H9 (cell line): ENCODE measurements around the gene CDK5. TPM values are rescaled to one million over a fixed set of nuclear protein-coding genes. Genes with fewer than 3 reads are reported as not detected.

ENCODE experiments used
- DNase-seq: peaks from one replicate; pipeline ENCODE4 v3.0.0-alpha.2; 2017
- H2AFZ ChIP-seq: one replicate; pipeline ENCODE4 v1.6.1; 2013; ENCODE audit warnings: mild to moderate bottlenecking, low read length, control low read depth, moderate library complexity
- H2AK5ac ChIP-seq: 2 replicates; pipeline ENCODE4 v1.6.1; 2013; ENCODE audit warnings: low read length, control low read depth, mixed read lengths; ENCODE audit not compliant: insufficient read length
- H2BK120ac ChIP-seq: one replicate; pipeline ENCODE4 v1.6.1; 2013; ENCODE audit warnings: low read depth, mild to moderate bottlenecking, low read length, control low read depth, inconsistent platforms; ENCODE audit not compliant: poor library complexity, severe bottlenecking
- H2BK12ac ChIP-seq: 2 replicates; pipeline ENCODE4 v1.6.1; 2013; ENCODE audit warnings: low read length, control low read depth, mixed read lengths, low read depth; ENCODE audit not compliant: insufficient read length
- H2BK15ac ChIP-seq: 2 replicates; pipeline ENCODE4 v1.6.1; 2013; ENCODE audit warnings: low read depth, low read length, control low read depth
- H2BK20ac ChIP-seq: one replicate; pipeline ENCODE4 v1.6.1; 2013; ENCODE audit warnings: low read depth, mild to moderate bottlenecking, low read length, control low read depth, inconsistent platforms; ENCODE audit not compliant: poor library complexity, severe bottlenecking
- H2BK5ac ChIP-seq: 2 replicates; pipeline ENCODE4 v1.6.1; 2013; ENCODE audit warnings: low read length, control low read depth, mixed read lengths; ENCODE audit not compliant: insufficient read length
- H3K14ac ChIP-seq: 2 replicates; pipeline ENCODE4 v1.6.1; 2013; ENCODE audit warnings: low read length, control low read depth; ENCODE audit not compliant: insufficient read depth
- H3K18ac ChIP-seq: 2 replicates; pipeline ENCODE4 v1.6.1; 2013; ENCODE audit warnings: low read depth, mild to moderate bottlenecking, mixed read lengths, low read length, control low read depth; ENCODE audit not compliant: insufficient read length
- H3K23ac ChIP-seq: 2 replicates; pipeline ENCODE4 v1.6.1; 2013; ENCODE audit warnings: low read length, control low read depth, mixed read lengths, low read depth; ENCODE audit not compliant: insufficient read length
- H3K23me2 ChIP-seq: 2 replicates; pipeline ENCODE4 v1.6.1; 2013; ENCODE audit warnings: low read depth, mild to moderate bottlenecking, mixed read lengths, low read length, control low read depth; ENCODE audit not compliant: insufficient read length, poor library complexity, severe bottlenecking
- H3K27ac ChIP-seq: 2 replicates; pipeline ENCODE4 v1.5.1; 2013; ENCODE audit warnings: low read length, control low read depth, mixed read lengths, low read depth; ENCODE audit not compliant: insufficient read length
- H3K27me3 ChIP-seq: 2 replicates; pipeline ENCODE4 v1.6.1; 2013; ENCODE audit warnings: low read length, control low read depth, inconsistent platforms; ENCODE audit not compliant: insufficient read depth
- H3K4ac ChIP-seq: 2 replicates; pipeline ENCODE4 v1.6.1; 2013; ENCODE audit warnings: low read depth, mild to moderate bottlenecking, control low read depth, inconsistent platforms, low read length, moderate library complexity
- H3K4me1 ChIP-seq: 2 replicates; pipeline ENCODE4 v1.6.1; 2013; ENCODE audit warnings: low read length, control low read depth, inconsistent platforms; ENCODE audit not compliant: insufficient read depth
- H3K4me2 ChIP-seq: 2 replicates; pipeline ENCODE4 v1.6.1; 2013; ENCODE audit warnings: low read length, control low read depth, mixed read lengths; ENCODE audit not compliant: insufficient read length, insufficient read depth
- H3K56ac ChIP-seq: 2 replicates; pipeline ENCODE4 v1.6.1; 2013; ENCODE audit warnings: low read depth, mild to moderate bottlenecking, mixed read lengths, low read length, control low read depth; ENCODE audit not compliant: insufficient read length
- H3K79me1 ChIP-seq: 2 replicates; pipeline ENCODE4 v1.6.1; 2013; ENCODE audit warnings: low read depth, mild to moderate bottlenecking, moderate library complexity, low read length, control low read depth, inconsistent platforms; ENCODE audit not compliant: insufficient read depth, poor library complexity, severe bottlenecking
- H3K79me2 ChIP-seq: 2 replicates; pipeline ENCODE4 v1.6.1; 2013; ENCODE audit warnings: low read length, control low read depth, inconsistent platforms; ENCODE audit not compliant: insufficient read depth
- H3K9ac ChIP-seq: 2 replicates; pipeline ENCODE4 v1.6.1; 2013; ENCODE audit warnings: low read length, control low read depth, mixed read lengths; ENCODE audit not compliant: insufficient read length; ENCODE audit errors: extremely low read depth
- H3K9me3 ChIP-seq: one replicate; pipeline ENCODE4 v1.6.1; 2013; ENCODE audit warnings: low read depth, low read length, inconsistent platforms; ENCODE audit not compliant: control insufficient read depth
- H3T11ph ChIP-seq: one replicate; pipeline ENCODE4 v1.6.1; 2013; ENCODE audit warnings: mild to moderate bottlenecking, low read length, control low read depth, inconsistent platforms
- H4K20me1 ChIP-seq: one replicate; pipeline ENCODE4 v1.6.1; 2013; ENCODE audit not compliant: control insufficient read depth, insufficient read length, insufficient read depth
- H4K5ac ChIP-seq: 2 replicates; pipeline ENCODE4 v1.6.1; 2013; ENCODE audit warnings: low read depth, mild to moderate bottlenecking, mixed read lengths, low read length, control low read depth; ENCODE audit not compliant: insufficient read length
- H4K8ac ChIP-seq: replicated peaks from 2 replicates; pipeline ENCODE4 v1.6.1; 2013; ENCODE audit warnings: low read length, control low read depth, mixed read lengths, low read depth; ENCODE audit not compliant: insufficient read length
- H4K91ac ChIP-seq: 2 replicates; pipeline ENCODE4 v1.6.1; 2013; ENCODE audit warnings: low read depth, mild to moderate bottlenecking, moderate library complexity, mixed read lengths, low read length, control low read depth; ENCODE audit not compliant: insufficient read length
- H3K27ac Mint-ChIP-seq, 3 experiments: 2 replicates in 2 of 3; 3 replicates in 1 of 3; pipeline ENCODE4 v1.8.0; 2020 to 2021; ENCODE audit warnings: mixed read lengths in 3 of 3, mild to moderate bottlenecking in 1 of 3, moderate library complexity in 1 of 3
- H3K27me3 Mint-ChIP-seq: 2 replicates; pipeline ENCODE4 v1.8.0; 2021; ENCODE audit warnings: low read depth, mild to moderate bottlenecking, moderate library complexity, mixed read lengths
- H3K36me3 Mint-ChIP-seq, 3 experiments: 2 replicates in 2 of 3; 3 replicates in 1 of 3; pipeline ENCODE4 v1.8.0; 2020 to 2021; ENCODE audit warnings: low read depth in 3 of 3, mixed read lengths in 3 of 3; ENCODE audit not compliant: insufficient read depth in 1 of 3
- H3K4me1 Mint-ChIP-seq, 2 experiments: 2 replicates each; pipeline ENCODE4 v1.8.0; 2020; ENCODE audit warnings: mixed read lengths in 2 of 2
- H3K4me3 Mint-ChIP-seq, 2 experiments: 2 replicates in 1 of 2; 3 replicates in 1 of 2; pipeline ENCODE4 v1.8.0; 2020 to 2021; ENCODE audit warnings: mild to moderate bottlenecking in 2 of 2, mixed read lengths in 2 of 2, moderate library complexity in 1 of 2
- H3K9me3 Mint-ChIP-seq, 2 experiments: 2 replicates in 1 of 2; 3 replicates in 1 of 2; pipeline ENCODE4 v1.8.0; 2020; ENCODE audit warnings: mild to moderate bottlenecking in 2 of 2, mixed read lengths in 2 of 2, moderate library complexity in 1 of 2
- CTCF ChIP-seq: fragments of 200-600 bp; sonication (generic); conservative IDR thresholded peaks from 3 replicates; pipeline ENCODE4 v1.8.0; 2021; ENCODE audit warnings: antibody characterized with exemption, mild to moderate bottlenecking
- WGBS: extraction: QIAGEN DNeasy Blood & Tissue Kit; methylation state at CpG from one replicate; pipeline ENCODE4 v1.1.7; 2013; ENCODE audit warnings: missing lambda C conversion rate, low lambda C conversion rate, mixed read lengths; ENCODE audit not compliant: insufficient read length; ENCODE audit errors: extremely low coverage; 5-methylcytosine and 5-hydroxymethylcytosine counted together
- total RNA-seq: library from RNA; stranded (reverse); gene quantifications from 2 replicates; pipeline ENCODE4 v1.2.1, GENCODE V29; 2021

CDK5 gene
- total RNA-seq, 1 experiment from 2014 or later = 19.9 TPM

- Histone ChIP-seq H3K27me3 (no peaks in the 10 kb centered on the region), H2BK20ac (no peak overlapping the region), H2AFZ (no peak overlapping the region), H2BK12ac (no peak overlapping the region), H3K79me1 (no peaks in the 10 kb centered on the region), H2BK5ac (no peak overlapping the region), H3K23ac (no peak overlapping the region), H4K8ac (no peak overlapping the region), H4K20me1 (no peaks in the 10 kb centered on the region), H3K56ac (no peak overlapping the region), H3K9ac (no peak overlapping the region), H3K4me1 (peaks cover 4% of the 10 kb centered on the region; the same call in 1 of the 2 replicates), H3K4ac (no peak overlapping the region), H2BK15ac (no peak overlapping the region), H3K79me2 (no peaks in the 10 kb centered on the region), H3K23me2 (peaks cover 4% of the 10 kb centered on the region), H3K4me2 (no peak overlapping the region), H3K18ac (no peak overlapping the region), H2AK5ac (no peak overlapping the region), H3K27ac (no peak overlapping the region), H3K9me3 (no peaks in the 10 kb centered on the region), H2BK120ac (no peak overlapping the region), H3T11ph (no peak overlapping the region), H4K5ac (no peak overlapping the region), H4K91ac (no peak overlapping the region), H3K14ac (no peak overlapping the region)
- Mint-ChIP-seq H3K36me3 (0 out of 7 replicates have a peak, but pooled peaks cover 0 to 3% (median 0%) of the 10 kb centered on the region in 3 experiments), H3K4me3 (no peak overlapping the region), H3K27ac (no peak overlapping the region; a peak in 1 of 7 replicates), H3K9me3 (no peaks in the 10 kb centered on the region), H3K27me3 (peaks cover 11% of the 10 kb centered on the region), H3K4me1 (peaks cover 12 to 33% of the 10 kb centered on the region in 2 experiments)
- TF ChIP-seq CTCF = no peak
- DNase-seq = peak; percentile 24
- WGBS = no CpG with 5 or more reads among the region's 23 CpGs
These were observed 51.0 kb downstream of the CDK5 start for GRCh38 chr7:151006590-151007300.
